Neural progenitor cell (in vitro differentiated cells): ENCODE results near the gene RLN3. TPM values are rescaled to one million over a fixed set of nuclear protein-coding genes. Genes with fewer than 3 reads are reported as not detected.

Source experiments
- DNase-seq: peaks from one replicate; pipeline ENCODE4 v3.0.0-alpha.2; 2016; ENCODE audit warnings: low spot score
- H2AFZ ChIP-seq: fragments of 200-600 bp; sonication (generic); replicated peaks from 2 replicates; pipeline ENCODE4 v1.6.1; 2016; ENCODE audit warnings: antibody characterized with exemption
- H3F3A ChIP-seq: fragments of 200-600 bp; sonication (generic); 2 replicates; pipeline ENCODE4 v1.6.1; 2016; ENCODE audit warnings: antibody characterized with exemption, low read depth
- H3K27ac ChIP-seq: fragments of 200-600 bp; sonication (generic); 2 replicates; pipeline ENCODE4 v1.5.1; 2016; ENCODE audit warnings: mild to moderate bottlenecking
- H3K27me3 ChIP-seq: fragments of 200-600 bp; sonication (generic); 2 replicates; pipeline ENCODE4 v1.6.1; 2016; ENCODE audit warnings: mild to moderate bottlenecking, moderate library complexity
- H3K36me3 ChIP-seq: fragments of 200-600 bp; sonication (generic); 2 replicates; pipeline ENCODE4 v1.5.1; 2016
- H3K4me1 ChIP-seq: fragments of 200-600 bp; sonication (generic); 2 replicates; pipeline ENCODE4 v1.6.1; 2016; ENCODE audit warnings: mixed run types
- H3K4me2 ChIP-seq: fragments of 200-600 bp; sonication (generic); 2 replicates; pipeline ENCODE4 v1.6.1; 2016
- H3K4me3 ChIP-seq: fragments of 200-600 bp; sonication (generic); 2 replicates; pipeline ENCODE4 v1.5.1; 2016
- H3K79me2 ChIP-seq: fragments of 200-600 bp; sonication (generic); 2 replicates; pipeline ENCODE4 v1.6.1; 2016; ENCODE audit warnings: low read depth
- H3K9ac ChIP-seq: fragments of 200-600 bp; sonication (generic); 2 replicates; pipeline ENCODE4 v1.6.1; 2016
- H3K9me3 ChIP-seq: fragments of 200-600 bp; sonication (generic); 2 replicates; pipeline ENCODE4 v1.5.1; 2016; ENCODE audit warnings: low read depth
- H4K20me1 ChIP-seq: fragments of 200-600 bp; sonication (generic); 2 replicates; pipeline ENCODE4 v1.6.1; 2016; ENCODE audit warnings: low read depth
- H3K27ac Mint-ChIP-seq: 3 replicates; pipeline ENCODE4 v1.8.0; 2021; ENCODE audit warnings: mixed read lengths
- H3K27me3 Mint-ChIP-seq: 2 replicates; pipeline ENCODE4 v1.8.0; 2022; ENCODE audit warnings: low read depth, mild to moderate bottlenecking, inconsistent platforms, moderate library complexity, mixed read lengths; ENCODE audit not compliant: insufficient read depth
- H3K36me3 Mint-ChIP-seq: 3 replicates; pipeline ENCODE4 v1.8.0; 2021; ENCODE audit warnings: mixed read lengths
- H3K4me1 Mint-ChIP-seq: 3 replicates; pipeline ENCODE4 v1.8.0; 2021; ENCODE audit warnings: mixed read lengths
- H3K4me3 Mint-ChIP-seq: 3 replicates; pipeline ENCODE4 v1.8.0; 2021; ENCODE audit warnings: mild to moderate bottlenecking, moderate library complexity, mixed read lengths
- H3K9me3 Mint-ChIP-seq: 3 replicates; pipeline ENCODE4 v1.8.0; 2020; ENCODE audit warnings: mixed read lengths
- CTCF ChIP-seq: fragments of 200-600 bp; sonication (generic); IDR thresholded peaks from 2 replicates; pipeline ENCODE4 v1.5.1; 2017; ENCODE audit warnings: antibody characterized with exemption, mild to moderate bottlenecking
- EZH2 ChIP-seq: fragments of 200-600 bp; sonication (generic); IDR thresholded peaks from 2 replicates; pipeline ENCODE4 v1.6.1; 2017; ENCODE audit warnings: antibody characterized with exemption, mild to moderate bottlenecking, moderate library complexity
- EZH2phosphoT487 ChIP-seq: fragments of 200-600 bp; sonication (generic); IDR thresholded peaks from 2 replicates; pipeline ENCODE4 v1.6.1; 2017; ENCODE audit warnings: antibody characterized with exemption
- total RNA-seq: library from RNA; depleted of rRNA; stranded (reverse); fragments of >200 nt; gene quantifications from 2 replicates; pipeline ENCODE4 v1.2.3, GENCODE V29; 2015; ENCODE audit warnings: low replicate concordance

The RLN3 gene
- total RNA-seq, 1 donor from 2014 or later, result not detected

GRCh38 chr19:13979686-13980085, 48.3 kb upstream of the RLN3 start:
- Histone ChIP-seq H3K4me2 (peak overlapping the region; percentile 85), H2AFZ (no peak overlapping the region), H3K27ac (no peak overlapping the region), H3K36me3 (no peaks in the 10 kb centered on the region), H3K4me1 (peaks cover 19% of the 10 kb centered on the region), H3K4me3 (no peak overlapping the region), H3F3A (peaks cover 13% of the 10 kb centered on the region), H3K9ac (no peak overlapping the region), H3K79me2 (no peaks in the 10 kb centered on the region), H3K9me3 (no peaks in the 10 kb centered on the region), H4K20me1 (no peaks in the 10 kb centered on the region), H3K27me3 (peaks cover 6% of the 10 kb centered on the region)
- Mint-ChIP-seq H3K9me3 (no peaks in the 10 kb centered on the region), H3K4me3 (peak overlapping the region; percentile 50), H3K27me3 (peaks cover 15% of the 10 kb centered on the region), H3K4me1 (peaks cover 14% of the 10 kb centered on the region), H3K36me3 (peaks cover 2% of the 10 kb centered on the region), H3K27ac (no peak overlapping the region)
- TF ChIP-seq EZH2, result no peak
- no peak for TF ChIP-seq EZH2phosphoT487
- TF ChIP-seq CTCF, result no peak
- no peak for DNase-seq

- no peak overlapping the region for H3K27ac ChIP-seq
- Mint-ChIP-seq H3K27ac (no peak overlapping the region), H3K4me1 (peaks cover 16% of the 10 kb centered on the region), H3K36me3 (peaks cover 2% of the 10 kb centered on the region), H3K4me3 (no peak overlapping the region), H3K9me3 (no peaks in the 10 kb centered on the region), H3K27me3 (peaks cover 14% of the 10 kb centered on the region)
- H3K79me2 ChIP-seq, result no peaks in the 10 kb centered on the region
- no peak for DNase-seq
- TF ChIP-seq EZH2phosphoT487, result no peak
- no peak for TF ChIP-seq CTCF
- no peak for TF ChIP-seq EZH2
- peaks cover under 1% of the 10 kb centered on the region for H4K20me1 ChIP-seq
- no peaks in the 10 kb centered on the region for H3K9me3 ChIP-seq
- no peaks in the 10 kb centered on the region for H3K36me3 ChIP-seq
- peaks cover 20% of the 10 kb centered on the region for H3K4me1 ChIP-seq
- no peak overlapping the region for H3K4me2 ChIP-seq
- H3K4me3 ChIP-seq, result no peak overlapping the region
- peaks cover 6% of the 10 kb centered on the region for H3K27me3 ChIP-seq
- H3K9ac ChIP-seq, result no peak overlapping the region
- H2AFZ ChIP-seq, result no peak overlapping the region
- peaks cover 13% of the 10 kb centered on the region for H3F3A ChIP-seq
Observed at GRCh38 chr19:13980340-13980739, 47.6 kb upstream of the RLN3 start.

DNA sequence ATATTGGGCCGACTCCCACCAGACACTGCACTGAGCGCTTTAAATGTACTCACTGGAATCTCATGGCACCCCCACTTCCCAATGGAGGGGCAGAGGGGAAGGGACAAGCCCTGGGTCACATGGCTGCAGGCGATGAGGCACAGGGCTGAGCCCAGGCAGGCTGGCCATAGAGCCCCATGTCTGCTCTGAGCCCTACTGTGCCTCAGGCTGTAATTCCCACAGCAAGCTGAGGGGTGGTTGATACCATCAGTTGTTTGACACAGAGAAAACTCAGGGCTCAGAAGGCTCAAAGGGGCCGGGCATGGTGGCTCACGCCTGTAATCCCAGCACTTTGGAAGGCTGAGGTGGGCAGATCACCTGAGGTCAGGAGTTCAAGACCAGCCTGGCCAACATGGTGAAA, 46.9 kb upstream of the RLN3 start:
- Mint-ChIP-seq H3K27me3 (peaks cover 10% of the 10 kb centered on the region), H3K4me1 (peaks cover 19% of the 10 kb centered on the region), H3K27ac (no peak overlapping the region), H3K9me3 (no peaks in the 10 kb centered on the region), H3K4me3 (no peak overlapping the region), H3K36me3 (peaks cover 2% of the 10 kb centered on the region)
- no peak for DNase-seq
- Histone ChIP-seq H3K4me1 (peaks cover 24% of the 10 kb centered on the region), H3K27ac (no peak overlapping the region), H4K20me1 (peaks cover 6% of the 10 kb centered on the region), H3K4me2 (no peak overlapping the region), H3K4me3 (no peak overlapping the region), H2AFZ (no peak overlapping the region), H3F3A (peaks cover 13% of the 10 kb centered on the region), H3K9me3 (no peaks in the 10 kb centered on the region), H3K9ac (no peak overlapping the region), H3K79me2 (no peaks in the 10 kb centered on the region), H3K36me3 (no peaks in the 10 kb centered on the region), H3K27me3 (peaks cover 6% of the 10 kb centered on the region)
- no peak for TF ChIP-seq EZH2
- no peak for TF ChIP-seq CTCF
- no peak for TF ChIP-seq EZH2phosphoT487
